HepG2 (cell line): ENCODE data around the gene SLC25A25. TPM values are rescaled to one million over a fixed set of nuclear protein-coding genes. Genes with fewer than 3 reads are reported as not detected.
A peak's percentile ranks its signal among the peaks of the same experiment; 100 is the strongest.

Source experiments
- ADNP ChIP-seq: sonication (generic); formaldehyde crosslinking; IDR thresholded peaks from 2 replicates; pipeline ENCODE4 v1.4.0; 2020; ENCODE audit warnings: missing genetic modification reagents
- AGO1 ChIP-seq: fragments of 200-400 bp; formaldehyde crosslinking; IDR thresholded peaks from 2 replicates; pipeline ENCODE4 v1.6.1; 2017; ENCODE audit warnings: mild to moderate bottlenecking, low read depth, low read length, moderate library complexity; ENCODE audit not compliant: poor library complexity, severe bottlenecking
- AKNA ChIP-seq: sonication (generic); formaldehyde crosslinking; IDR thresholded peaks from 2 replicates; pipeline ENCODE4 v1.4.0; 2020; ENCODE audit warnings: missing genetic modification reagents, borderline replicate concordance
- ELF4 ChIP-seq: sonication (generic); formaldehyde crosslinking; IDR thresholded peaks from 2 replicates; pipeline ENCODE4 v1.5.0; 2020; ENCODE audit warnings: missing genetic modification reagents, mild to moderate bottlenecking, moderate library complexity, borderline replicate concordance
- HBP1 ChIP-seq: IDR thresholded peaks from 2 replicates; pipeline ENCODE4 v1.6.1; 2016; ENCODE audit warnings: low read depth, control low read depth
- LRRFIP1 ChIP-seq: sonication (generic); formaldehyde crosslinking; conservative IDR thresholded peaks from 2 replicates; pipeline ENCODE4 v1.4.0; 2020; ENCODE audit warnings: missing genetic modification reagents
- MTA3 ChIP-seq: sonication (generic); formaldehyde crosslinking; IDR thresholded peaks from 2 replicates; pipeline ENCODE4 v1.4.0; 2020; ENCODE audit warnings: missing genetic modification reagents
- MXI1 ChIP-seq: IDR thresholded peaks from 3 replicates; pipeline ENCODE4 v1.6.1; 2012; ENCODE audit warnings: low read depth, low read length, inconsistent platforms, borderline replicate concordance
- PATZ1 ChIP-seq: sonication (generic); formaldehyde crosslinking; IDR thresholded peaks from 2 replicates; pipeline ENCODE4 v1.4.0; 2020; ENCODE audit warnings: missing genetic modification reagents
- POLR2AphosphoS5 ChIP-seq: IDR thresholded peaks from 2 replicates; pipeline ENCODE4 v1.6.1; 2012; ENCODE audit warnings: low read depth, low read length
- RFX3 ChIP-seq: IDR thresholded peaks from 2 replicates; pipeline ENCODE4 v1.6.1; 2016; ENCODE audit warnings: missing biosample characterization, missing genetic modification reagents
- SNAPC5 ChIP-seq: sonication (generic); formaldehyde crosslinking; IDR thresholded peaks from 2 replicates; pipeline ENCODE4 v1.8.1; 2023; ENCODE audit warnings: mild to moderate bottlenecking, missing genetic modification reagents, borderline replicate concordance
- ZFY ChIP-seq: sonication (generic); formaldehyde crosslinking; IDR thresholded peaks from 2 replicates; pipeline ENCODE4 v1.4.0; 2020; ENCODE audit warnings: missing genetic modification reagents
- ZNF639 ChIP-seq: conservative IDR thresholded peaks from 2 replicates; pipeline ENCODE4 v1.6.1; 2018; ENCODE audit warnings: missing genetic modification reagents
- polyA plus RNA-seq, 8 experiments: library from polyadenylated mRNA; depleted of rRNA in 3 of 8; stranded (reverse) in 7 of 8; unstranded in 1 of 8; fragments of >200 nt; fragmentation: Illumina TruSeq in 4 of 8; extraction: Trizol in 4 of 8; gene quantifications; 2 replicates each; pipeline versions ENCODE4 v1.2.1 to v1.2.3, GENCODE V29; 2011 to 2016; ENCODE audit warnings: low read depth in 4 of 8, missing spikeins in 1 of 8, mixed read lengths in 1 of 8; ENCODE audit not compliant: insufficient read depth in 1 of 8
- total RNA-seq, 5 experiments: library from RNA; depleted of rRNA; stranded (reverse); fragments of >200 nt; fragmentation: Illumina TruSeq; extraction: Trizol; gene quantifications; 2 replicates each; pipeline ENCODE4 v1.2.3, GENCODE V29; 2016; ENCODE audit warnings: low read depth in 1 of 5

SLC25A25 gene
- total and polyA plus RNA-seq, 2 of the 13 experiments (the other 11 are each of a cell fraction or from before 2014, with no cell fraction given), result 10.5 to 24.8 TPM

GRCh38 chr9:128067645-128068385 lies at the start of gene SLC25A25 (continued):
- TF ChIP-seq LRRFIP1 (CRISPR knock-in tag), result no peak
- peak; percentile 83; the same call in 1 of the 3 replicates for TF ChIP-seq MXI1
- peak; percentile 10; the same call in 1 of the 2 replicates for TF ChIP-seq HBP1 (CRISPR knock-in tag)
- TF ChIP-seq MTA3 (CRISPR knock-in tag), result no peak
- TF ChIP-seq PATZ1, result no peak; the same call in 1 of the 2 replicates
- TF ChIP-seq AGO1, result no peak
- no peak for TF ChIP-seq ZNF639 (CRISPR knock-in tag)
- TF ChIP-seq POLR2AphosphoS5, result peak; percentile 73
- TF ChIP-seq RFX3 (CRISPR knock-in tag), result no peak
- peak; percentile 67; the same call in 1 of the 2 replicates for TF ChIP-seq ZFY (CRISPR knock-in tag)
- TF ChIP-seq ADNP (CRISPR knock-in tag), result no peak
- TF ChIP-seq SNAPC5 (CRISPR knock-in tag), result no peak
- no peak for TF ChIP-seq ELF4 (CRISPR knock-in tag)
- no peak for TF ChIP-seq AKNA (CRISPR knock-in tag)
